Measurements from ENCODE around the gene MCOLN1. TPM values are rescaled to one million over a fixed set of nuclear protein-coding genes. Genes with fewer than 3 reads are reported as not detected.

Gene MCOLN1
- polyA plus RNA-seq, 1 donor (not counting 4 experiments of a cell fraction or from before 2014, with no cell fraction given) = 14.0 TPM

- no peaks in the 10 kb centered on the region for H3K27me3 ChIP-seq (ENCODE audit: control insufficient read depth, extremely low read depth, insufficient read depth, low read length)
- H3K4me2 ChIP-seq (ENCODE audit: control insufficient read depth, extremely low read depth, insufficient read depth, low read depth, low read length) = no peak overlapping the region
- peak overlapping the region; percentile 60 for H2AFZ ChIP-seq (ENCODE audit: control insufficient read depth, low read length)
- DNase-seq (ENCODE audit: low read depth, low spot score) (no peak), FAIRE-seq (no peak)
- no peak overlapping the region for H3K27ac ChIP-seq (ENCODE audit: control insufficient read depth, insufficient read depth, low read length)
- no peaks in the 10 kb centered on the region for H3K9me1 ChIP-seq (ENCODE audit: control insufficient read depth, extremely low read depth, insufficient read depth, low read length)
- H3K4me3 ChIP-seq (ENCODE audit: control insufficient read depth in 2 of 3, extremely low read depth in 1 of 3, insufficient read depth in 2 of 3, low read depth in 1 of 3, low read length in 3 of 3) = no peak overlapping the region
- H4K20me1 ChIP-seq (ENCODE audit: control insufficient read depth, extremely low read depth, insufficient read depth, low read length) = no peaks in the 10 kb centered on the region
- no peaks in the 10 kb centered on the region for H3K36me3 ChIP-seq (ENCODE audit: control insufficient read depth in 2 of 2, extremely low read depth in 1 of 2, insufficient read depth in 2 of 2, low read length in 2 of 2)
- no peak overlapping the region for H3K9ac ChIP-seq (ENCODE audit: control insufficient read depth, extremely low read depth, insufficient read depth, low read length)
- no peaks in the 10 kb centered on the region for H3K79me2 ChIP-seq (ENCODE audit: control insufficient read depth, insufficient read depth, low read length)
- no peak for TF ChIP-seq EZH2 (IDR thresholded peaks at IDR 0.05; ENCODE audit: low read length)
- no peak for TF ChIP-seq CTCF (optimal IDR thresholded peaks at IDR 0.05 in 1 of 3, IDR thresholded peaks at IDR 0.05 in 1 of 3, conservative IDR thresholded peaks at IDR 0.05 in 1 of 3; ENCODE audit: extremely low read depth in 1 of 3, insufficient read depth in 2 of 3, low read length in 3 of 3)
- dilution Hi-C loops (cut with MboI; ENCODE audit: extremely low pct_ligation_motif_present, low sequenced_read_pairs) = no loop called here
- H3K4me1 ChIP-seq (ENCODE audit: control insufficient read depth, extremely low read depth, insufficient read depth, low read length) = no peaks in the 10 kb centered on the region
- no peaks in the 10 kb centered on the region for H3K9me3 ChIP-seq (ENCODE audit: control insufficient read depth, low read depth, low read length)
Observed at GRCh38 chr19:7506385-7507328, 15.8 kb upstream of the MCOLN1 start.

GRCh38 chr19:7507884-7508283 lies 14.5 kb upstream of the MCOLN1 start:
- no peaks in the 10 kb centered on the region for H3K9me1 ChIP-seq (ENCODE audit: control insufficient read depth, extremely low read depth, insufficient read depth, low read length)
- H3K4me1 ChIP-seq (ENCODE audit: control insufficient read depth, extremely low read depth, insufficient read depth, low read length) = peaks cover 8% of the 10 kb centered on the region
- DNase-seq (ENCODE audit: low read depth, low spot score) = no peak
- no peak overlapping the region for H3K4me2 ChIP-seq (ENCODE audit: control insufficient read depth, extremely low read depth, insufficient read depth, low read depth, low read length)
- no peak overlapping the region for H2AFZ ChIP-seq (ENCODE audit: control insufficient read depth, low read length)
- no peak overlapping the region for H3K4me3 ChIP-seq (ENCODE audit: control insufficient read depth in 2 of 3, extremely low read depth in 1 of 3, insufficient read depth in 2 of 3, low read depth in 1 of 3, low read length in 3 of 3)
- H3K27ac ChIP-seq (ENCODE audit: control insufficient read depth, insufficient read depth, low read length) = no peak overlapping the region
- H3K36me3 ChIP-seq (ENCODE audit: control insufficient read depth in 2 of 2, extremely low read depth in 1 of 2, insufficient read depth in 2 of 2, low read length in 2 of 2) = no peaks in the 10 kb centered on the region
- dilution Hi-C loops (cut with MboI; ENCODE audit: extremely low pct_ligation_motif_present, low sequenced_read_pairs) = no loop called here
- H3K79me2 ChIP-seq (ENCODE audit: control insufficient read depth, insufficient read depth, low read length) = no peaks in the 10 kb centered on the region
- no peak for FAIRE-seq
- no peak overlapping the region for H3K9ac ChIP-seq (ENCODE audit: control insufficient read depth, extremely low read depth, insufficient read depth, low read length)
- no peaks in the 10 kb centered on the region for H4K20me1 ChIP-seq (ENCODE audit: control insufficient read depth, extremely low read depth, insufficient read depth, low read length)
- TF ChIP-seq EZH2 (IDR thresholded peaks at IDR 0.05; ENCODE audit: low read length) = no peak
- TF ChIP-seq CTCF (optimal IDR thresholded peaks at IDR 0.05 in 1 of 3, IDR thresholded peaks at IDR 0.05 in 1 of 3, conservative IDR thresholded peaks at IDR 0.05 in 1 of 3; ENCODE audit: extremely low read depth in 1 of 3, insufficient read depth in 2 of 3, low read length in 3 of 3) = no peak
- H3K27me3 ChIP-seq (ENCODE audit: control insufficient read depth, extremely low read depth, insufficient read depth, low read length) = no peaks in the 10 kb centered on the region
- H3K9me3 ChIP-seq (ENCODE audit: control insufficient read depth, low read depth, low read length) = no peaks in the 10 kb centered on the region

Data from keratinocyte (primary cell).